Gastroesophageal sphincter (tissue), 4 donors: ENCODE results near the gene HSBP1L1. TPM values are rescaled to one million over a fixed set of nuclear protein-coding genes. Genes with fewer than 3 reads are reported as not detected.

Source experiments
- ATAC-seq: fragments of 150-250 bp; one replicate; pipeline ENCODE4 v1.9.1; 2016; ENCODE audit warnings: mild to moderate bottlenecking, moderate library complexity
- H3K27ac ChIP-seq, 4 donors: fragments of 200-600 bp; sonication (generic) in 3 of 4; 1 replicate in 3 of 4; 2 replicates in 1 of 4; pipeline ENCODE4 v1.5.1; 2016 to 2019
- H3K27me3 ChIP-seq: fragments of 200-600 bp; sonication (generic); one replicate; pipeline ENCODE4 v1.5.1; 2019
- H3K36me3 ChIP-seq, 2 donors: fragments of 200-600 bp; sonication (generic); one replicate each; pipeline ENCODE4 v1.5.1; 2019; ENCODE audit warnings: control low read depth in 1 of 2
- H3K4me1 ChIP-seq, 3 donors: fragments of 200-600 bp; sonication (generic); 1 replicate in 2 of 3; 2 replicates in 1 of 3; pipeline ENCODE4 v1.5.1; 2016 to 2019; ENCODE audit warnings: control low read depth in 2 of 3
- H3K4me3 ChIP-seq, 2 donors: fragments of 200-600 bp; sonication (generic); one replicate each; pipeline ENCODE4 v1.5.1; 2019; ENCODE audit warnings: mild to moderate bottlenecking in 1 of 2, moderate library complexity in 1 of 2
- H3K9me3 ChIP-seq, 3 donors: fragments of 200-600 bp; sonication (generic); one replicate each; pipeline ENCODE4 v1.5.1; 2017 to 2019; ENCODE audit warnings: control low read depth in 2 of 3
- EP300 ChIP-seq: sonication (generic); formaldehyde crosslinking; IDR thresholded peaks from one replicate; pipeline ENCODE4 v1.6.1; 2017; ENCODE audit warnings: antibody characterized with exemption, mild to moderate bottlenecking
- POLR2A ChIP-seq, 2 donors: fragments of 450-650 bp; IDR thresholded peaks; one replicate each; pipeline ENCODE4 v1.6.1; 2017; ENCODE audit warnings: antibody characterized with exemption in 2 of 2, mild to moderate bottlenecking in 2 of 2, moderate library complexity in 1 of 2
- POLR2AphosphoS5 ChIP-seq: sonication (generic); formaldehyde crosslinking; IDR thresholded peaks from one replicate; pipeline ENCODE4 v1.6.1; 2017; ENCODE audit warnings: antibody characterized with exemption
- WGBS, 2 donors: methylation state at CpG; one replicate each; pipeline ENCODE4 v1.1.5; 2018; ENCODE audit warnings: low coverage in 1 of 2; 5-methylcytosine and 5-hydroxymethylcytosine counted together
- total RNA-seq, 4 donors: library from RNA; depleted of rRNA; stranded (reverse); fragments of >200 nt; gene quantifications; one replicate each; pipeline ENCODE4 v1.1.0, GENCODE V29; 2016
- TF ChIP-seq, protein P1 (sequence below), 4 experiments: fragments of 200-600 bp in 2 of 4; fragments of 450-650 bp in 2 of 4; sonication (generic) in 1 of 4; IDR thresholded peaks; one replicate each; pipeline ENCODE4 v1.5.1; 2017 to 2019; ENCODE audit warnings: antibody characterized with exemption in 4 of 4, mild to moderate bottlenecking in 2 of 4, moderate library complexity in 2 of 4

Gene HSBP1L1
- total RNA-seq, 4 donors from 2014 or later = 3.2 to 23.8 (median 12.4) TPM

DNA sequence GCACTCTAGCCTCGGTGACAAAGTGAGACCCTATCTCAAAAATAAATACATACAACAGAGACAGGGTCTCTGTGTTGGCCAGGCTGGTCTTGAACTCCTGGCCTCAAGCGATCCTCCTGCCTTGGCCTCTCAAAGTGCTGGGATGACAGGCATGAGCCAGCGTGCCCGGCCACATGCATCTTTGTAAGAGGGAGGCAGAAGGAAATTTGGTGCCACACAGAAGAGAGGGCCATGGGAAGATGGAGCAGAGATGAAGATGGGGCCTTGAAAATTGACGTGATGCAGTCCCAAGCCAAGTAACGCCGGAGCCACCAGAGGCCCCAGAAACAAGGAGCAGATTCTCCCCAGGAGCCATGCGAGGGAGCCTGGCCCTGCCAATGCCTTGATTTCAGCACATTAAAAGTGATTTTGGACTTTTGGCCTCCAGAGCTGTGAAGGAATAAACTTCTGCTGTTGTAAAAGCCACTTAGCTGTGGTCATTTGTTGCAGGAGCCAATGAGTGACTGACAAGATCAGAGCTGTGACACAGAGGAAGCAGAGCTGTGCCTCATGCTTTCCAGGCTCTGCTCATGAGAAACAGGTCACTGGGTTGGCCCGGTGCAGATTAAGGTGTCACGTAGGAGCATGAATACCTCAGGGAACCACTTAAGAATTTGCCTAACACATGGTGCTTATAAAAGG is 10.3 kb upstream of the HSBP1L1 start:
- Histone ChIP-seq H3K27ac (no peak overlapping the region), H3K9me3 (no peaks in the 10 kb centered on the region), H3K36me3 (peaks cover 0 to 4% of the 10 kb centered on the region in 2 donors), H3K27me3 (no peaks in the 10 kb centered on the region), H3K4me3 (no peak overlapping the region), H3K4me1 (peaks cover 0 to 26% (median 16%) of the 10 kb centered on the region in 3 donors)
- WGBS, 2 donors = 72 to 92% methylated on average over 6 of the region's 10 CpGs
- no peak for ATAC-seq
- TF ChIP-seq EP300 (no peak), POLR2AphosphoS5 (no peak), POLR2A (IDR thresholded peaks at IDR 0.05) (no peak)
- TF ChIP-seq, protein P1, sequence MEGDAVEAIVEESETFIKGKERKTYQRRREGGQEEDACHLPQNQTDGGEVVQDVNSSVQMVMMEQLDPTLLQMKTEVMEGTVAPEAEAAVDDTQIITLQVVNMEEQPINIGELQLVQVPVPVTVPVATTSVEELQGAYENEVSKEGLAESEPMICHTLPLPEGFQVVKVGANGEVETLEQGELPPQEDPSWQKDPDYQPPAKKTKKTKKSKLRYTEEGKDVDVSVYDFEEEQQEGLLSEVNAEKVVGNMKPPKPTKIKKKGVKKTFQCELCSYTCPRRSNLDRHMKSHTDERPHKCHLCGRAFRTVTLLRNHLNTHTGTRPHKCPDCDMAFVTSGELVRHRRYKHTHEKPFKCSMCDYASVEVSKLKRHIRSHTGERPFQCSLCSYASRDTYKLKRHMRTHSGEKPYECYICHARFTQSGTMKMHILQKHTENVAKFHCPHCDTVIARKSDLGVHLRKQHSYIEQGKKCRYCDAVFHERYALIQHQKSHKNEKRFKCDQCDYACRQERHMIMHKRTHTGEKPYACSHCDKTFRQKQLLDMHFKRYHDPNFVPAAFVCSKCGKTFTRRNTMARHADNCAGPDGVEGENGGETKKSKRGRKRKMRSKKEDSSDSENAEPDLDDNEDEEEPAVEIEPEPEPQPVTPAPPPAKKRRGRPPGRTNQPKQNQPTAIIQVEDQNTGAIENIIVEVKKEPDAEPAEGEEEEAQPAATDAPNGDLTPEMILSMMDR (IDR thresholded peaks at IDR 0.05) = no peak

DNA sequence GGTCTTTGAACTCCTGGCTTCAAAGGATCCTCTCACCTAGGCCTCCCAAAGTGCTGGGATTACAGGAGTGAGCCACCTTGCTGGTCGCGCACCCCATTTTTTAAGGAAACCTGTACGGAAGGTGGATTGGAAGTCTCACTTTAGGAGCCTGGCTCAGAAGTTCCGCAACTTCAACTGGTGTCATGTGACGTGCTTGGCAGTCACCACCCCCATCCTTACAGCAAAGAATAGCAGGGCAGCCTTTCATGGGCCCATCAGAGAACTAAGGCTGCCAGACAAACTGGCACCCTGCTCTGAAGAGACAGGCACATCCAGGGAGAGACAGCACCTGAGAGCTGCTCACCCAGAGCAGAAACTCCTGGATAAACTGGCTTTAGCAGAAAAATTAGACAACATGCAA is 9.7 kb upstream of the HSBP1L1 start:
- Histone ChIP-seq H3K4me1 (peaks cover 0 to 19% (median 9%) of the 10 kb centered on the region in 3 donors), H3K36me3 (no peaks in the 10 kb centered on the region), H3K27ac (no peak overlapping the region), H3K9me3 (no peaks in the 10 kb centered on the region), H3K27me3 (no peaks in the 10 kb centered on the region), H3K4me3 (no peak overlapping the region)
- no peak for ATAC-seq
- TF ChIP-seq, protein P1 (IDR thresholded peaks at IDR 0.05) = no peak
- WGBS, 2 donors = 77% methylated on average over 5 of the region's 5 CpGs; no CpG with 5 or more reads in 1 of the 2 donors

DNA sequence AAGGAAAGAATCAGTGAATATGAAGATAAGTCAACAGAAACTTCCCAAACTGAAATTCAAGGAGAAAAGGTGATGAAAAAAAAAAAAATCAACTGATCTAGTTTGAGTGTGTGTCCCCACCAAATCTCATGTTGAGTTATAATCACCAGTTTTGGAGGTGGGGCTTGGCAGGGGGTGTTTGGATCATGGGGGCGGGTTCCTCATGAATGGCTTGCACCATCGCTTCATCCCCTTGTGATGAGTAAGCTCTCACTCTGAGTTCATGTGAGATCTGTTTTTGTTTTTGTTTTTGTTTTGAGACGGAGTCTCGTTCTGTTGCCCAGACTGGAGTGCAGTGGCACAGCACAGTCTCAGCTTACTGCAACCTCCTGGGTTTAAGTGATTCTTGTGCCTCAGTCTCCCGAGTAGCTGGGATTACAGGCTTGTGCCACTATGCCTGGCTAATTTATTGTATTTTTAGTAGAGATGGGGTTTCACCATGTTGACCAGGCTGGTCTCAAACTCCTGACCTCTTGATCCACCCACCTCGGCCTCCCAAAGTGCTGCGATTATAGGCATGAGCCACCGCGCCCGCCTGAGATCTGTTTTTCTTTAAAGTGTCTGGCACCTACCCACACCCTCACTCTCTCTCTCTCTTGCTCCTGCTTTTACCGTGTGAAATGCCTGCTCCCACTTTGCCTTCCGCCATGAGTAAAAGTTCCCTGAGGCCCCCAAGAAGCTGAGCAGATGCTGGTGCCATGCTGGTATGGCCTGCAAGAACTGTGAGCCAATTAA is 9.0 kb upstream of the HSBP1L1 start:
- no peak for ATAC-seq
- Histone ChIP-seq H3K36me3 (no peaks in the 10 kb centered on the region), H3K27ac (no peak overlapping the region), H3K4me1 (peaks cover 0 to 12% (median 3%) of the 10 kb centered on the region in 3 donors), H3K4me3 (no peak overlapping the region), H3K9me3 (no peaks in the 10 kb centered on the region), H3K27me3 (peaks cover 2% of the 10 kb centered on the region)
- no peak for TF ChIP-seq EP300
- TF ChIP-seq, protein P1 (IDR thresholded peaks at IDR 0.05) = no peak
- no peak for TF ChIP-seq POLR2AphosphoS5
- no peak for TF ChIP-seq POLR2A (IDR thresholded peaks at IDR 0.05)
- WGBS, 2 donors = 80 to 82% methylated on average over 4 to 10 of the region's 12 CpGs

DNA sequence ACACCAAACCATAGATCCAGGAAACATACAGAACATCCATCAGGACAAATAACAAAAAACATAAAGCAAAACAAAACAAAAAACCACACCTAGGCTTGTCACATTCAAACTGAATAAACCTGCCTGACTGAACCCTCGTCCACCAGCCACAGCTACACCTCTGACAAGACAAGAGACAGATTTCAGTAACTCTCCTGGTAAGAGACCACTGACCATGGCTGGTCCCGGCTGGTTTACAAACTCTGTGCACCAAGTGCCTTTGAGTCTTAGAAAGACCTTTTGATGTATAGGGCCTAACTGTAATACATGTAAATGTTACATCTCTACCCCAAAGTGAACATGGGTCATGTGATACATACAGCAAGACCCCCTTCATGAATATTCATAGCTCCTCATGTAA is 8.2 kb upstream of the HSBP1L1 start:
- Histone ChIP-seq H3K27me3 (peaks cover 9% of the 10 kb centered on the region), H3K27ac (no peak overlapping the region), H3K36me3 (no peaks in the 10 kb centered on the region), H3K9me3 (no peaks in the 10 kb centered on the region), H3K4me3 (no peak overlapping the region), H3K4me1 (peaks cover 0 to 10% (median 3%) of the 10 kb centered on the region in 3 donors)
- 72 to 80% methylated on average over 1 to 2 of the region's 2 CpGs for WGBS, 2 donors
- ATAC-seq = no peak
- no peak for TF ChIP-seq POLR2AphosphoS5
- no peak for TF ChIP-seq POLR2A (IDR thresholded peaks at IDR 0.05)
- TF ChIP-seq EP300 = no peak
- TF ChIP-seq, protein P1 (IDR thresholded peaks at IDR 0.05) = no peak
